NB4 (cell line): ENCODE results near the gene GPR146.

ENCODE experiments used
- CTCF ChIP-seq: IDR thresholded peaks from one replicate; pipeline ENCODE4 v1.5.1; 2012; ENCODE audit warnings: low read depth, low read length
- POLR2A ChIP-seq: IDR thresholded peaks from 2 replicates; pipeline ENCODE4 v1.6.1; 2011; ENCODE audit warnings: mild to moderate bottlenecking; ENCODE audit not compliant: insufficient read length; ENCODE audit errors: extremely low read depth

DNA sequence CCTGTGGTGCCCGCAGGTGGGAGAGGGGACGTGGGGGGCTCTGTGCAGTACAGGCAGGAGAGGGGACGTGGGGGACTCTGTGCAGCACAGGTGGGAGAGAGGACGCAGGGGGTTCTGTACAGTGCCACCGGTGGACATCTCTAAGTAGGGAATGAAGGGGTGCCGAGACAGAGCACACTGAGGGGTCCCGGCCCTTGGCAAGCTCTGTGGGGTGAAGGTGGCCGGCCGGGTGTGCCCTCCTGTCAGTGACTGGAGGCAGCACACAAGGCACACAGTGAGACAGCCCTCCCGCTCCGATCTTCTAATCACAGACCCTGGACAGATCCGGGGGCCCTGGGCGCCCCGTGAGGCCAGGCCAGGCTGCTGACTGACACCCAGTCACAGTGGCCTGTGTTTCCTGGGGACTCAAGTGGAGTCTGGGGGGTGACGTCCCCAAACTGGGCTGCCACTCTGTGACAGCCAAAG, 11.2 kb downstream of the GPR146 start:
- TF ChIP-seq CTCF = no peak
- TF ChIP-seq POLR2A = no peak
